Chondrocyte (in vitro differentiated cells): Measurements from ENCODE around the gene OR5B12. TPM values are rescaled to one million over a fixed set of nuclear protein-coding genes. Genes with fewer than 3 reads are reported as not detected.
"Not testable (repeated sequence)": the region's sequence is repeated elsewhere in the genome, so short reads cannot be mapped to it uniquely, and the experiment has no call there.

Experiments used
- DNase-seq: peaks from one replicate; pipeline ENCODE4 v3.0.0; 2021; ENCODE audit warnings: mixed read lengths, low spot score
- H3K27ac Mint-ChIP-seq: one replicate; pipeline ENCODE4 v1.8.0; 2021; ENCODE audit warnings: mild to moderate bottlenecking, moderate library complexity, mixed read lengths; ENCODE audit not compliant: unreplicated experiment
- H3K27me3 Mint-ChIP-seq: 2 replicates; pipeline ENCODE4 v1.8.0; 2021; ENCODE audit warnings: low read depth, mixed read lengths
- H3K36me3 Mint-ChIP-seq: 2 replicates; pipeline ENCODE4 v1.8.0; 2021; ENCODE audit warnings: low read depth, mixed read lengths
- H3K4me1 Mint-ChIP-seq: 2 replicates; pipeline ENCODE4 v1.8.0; 2021; ENCODE audit warnings: low read depth, mild to moderate bottlenecking, mixed read lengths
- H3K4me3 Mint-ChIP-seq: one replicate; pipeline ENCODE4 v1.8.0; 2021; ENCODE audit warnings: mild to moderate bottlenecking, moderate library complexity, mixed read lengths; ENCODE audit not compliant: unreplicated experiment
- H3K9me3 Mint-ChIP-seq: 2 replicates; pipeline ENCODE4 v1.8.0; 2021; ENCODE audit warnings: low read depth, mixed read lengths
- CTCF ChIP-seq: fragments of 200-600 bp; sonication (generic); IDR thresholded peaks from 2 replicates; pipeline ENCODE4 v1.5.0; 2021; ENCODE audit warnings: antibody characterized with exemption, mild to moderate bottlenecking, moderate library complexity
- total RNA-seq: library from RNA; stranded (reverse); gene quantifications from 3 replicates; pipeline ENCODE4 v1.2.1, GENCODE V29; 2021

OR5B12 gene
- total RNA-seq, 1 donor from 2014 or later, result not detected

- DNase-seq, result no peak
- Mint-ChIP-seq H3K9me3 (peaks cover 37% of the 10 kb centered on the region), H3K36me3 (peaks cover 8% of the 10 kb centered on the region), H3K4me1 (no peaks in the 10 kb centered on the region), H3K27me3 (peaks cover 8% of the 10 kb centered on the region), H3K27ac (no peak within 1 kb of the TSS), H3K4me3 (no peak within 1 kb of the TSS)
- TF ChIP-seq CTCF, result no peak
Observed at GRCh38 chr11:58406774-58407173, 35.3 kb downstream of the OR5B12 start, which contains the start of gene OR5B3. OR5B3 (minus strand) TSS chr11:58406874; CDS start chr11:58403409, 3,465 bp downstream.

GRCh38 chr11:58399622-58400021 is 42.4 kb downstream of the OR5B12 start:
- H3K27ac Mint-ChIP-seq, H3K27me3 Mint-ChIP-seq: not testable (repeated sequence)

GRCh38 chr11:58395581-58395980 is 46.5 kb downstream of the OR5B12 start:
- H3K27me3 Mint-ChIP-seq, result peaks cover 1% of the 10 kb centered on the region
- H3K9me3 Mint-ChIP-seq, result peaks cover 21% of the 10 kb centered on the region
- no peak for DNase-seq
- no peak for TF ChIP-seq CTCF
- peaks cover 44% of the 10 kb centered on the region for H3K4me1 Mint-ChIP-seq
- H3K36me3 Mint-ChIP-seq, result peaks cover 3% of the 10 kb centered on the region
- no peak overlapping the region for H3K4me3 Mint-ChIP-seq
- peak overlapping the region; percentile 68 for H3K27ac Mint-ChIP-seq

More at GRCh38 chr11:58399622-58400021, 42.4 kb downstream of the OR5B12 start:
- peaks cover 18% of the 10 kb centered on the region for H3K4me1 Mint-ChIP-seq
- not testable (repeated sequence) for DNase-seq, H3K36me3 Mint-ChIP-seq, H3K4me3 Mint-ChIP-seq
- H3K9me3 Mint-ChIP-seq, result peaks cover 17% of the 10 kb centered on the region

- peaks cover 44% of the 10 kb centered on the region for H3K4me1 Mint-ChIP-seq
- no peak for DNase-seq
- H3K27ac Mint-ChIP-seq, result peak overlapping the region; percentile 24
- H3K36me3 Mint-ChIP-seq, result peaks cover 3% of the 10 kb centered on the region
- H3K27me3 Mint-ChIP-seq, result no peaks in the 10 kb centered on the region
- TF ChIP-seq CTCF, result no peak
- H3K9me3 Mint-ChIP-seq, result peaks cover 21% of the 10 kb centered on the region
- H3K4me3 Mint-ChIP-seq, result no peak overlapping the region
Observed at GRCh38 chr11:58394195-58394594, 47.8 kb downstream of the OR5B12 start.

- Mint-ChIP-seq H3K36me3 (peaks cover 3% of the 10 kb centered on the region), H3K9me3 (peaks cover 21% of the 10 kb centered on the region), H3K27ac (no peak overlapping the region), H3K4me1 (peaks cover 39% of the 10 kb centered on the region), H3K4me3 (no peak overlapping the region), H3K27me3 (no peaks in the 10 kb centered on the region)
- DNase-seq, result no peak
- no peak for TF ChIP-seq CTCF
Observed at GRCh38 chr11:58392746-58393145, 49.3 kb downstream of the OR5B12 start.

- TF ChIP-seq CTCF, result no peak
- Mint-ChIP-seq H3K9me3 (peaks cover 21% of the 10 kb centered on the region), H3K4me1 (peaks cover 39% of the 10 kb centered on the region), H3K27ac (no peak overlapping the region), H3K36me3 (peaks cover 3% of the 10 kb centered on the region), H3K27me3 (no peaks in the 10 kb centered on the region), H3K4me3 (no peak overlapping the region)
- no peak for DNase-seq
Observed at GRCh38 chr11:58391879-58392278, 50.2 kb downstream of the OR5B12 start.
